Fibroblast of pulmonary artery (primary cell): ENCODE data around the gene FASTKD3.
A peak's percentile ranks its signal among the peaks of the same experiment; 100 is the strongest.

Experiments used
- DNase-seq: peaks from one replicate; pipeline ENCODE4 v3.0.0-alpha.2; 2010; ENCODE audit warnings: low read depth
- H3K4me3 ChIP-seq: replicated peaks from 2 replicates; pipeline ENCODE4 v1.5.1; 2011; ENCODE audit warnings: low read depth, mild to moderate bottlenecking, control low read depth, low read length, moderate library complexity
- CTCF ChIP-seq: IDR thresholded peaks from 2 replicates; pipeline ENCODE4 v1.5.1; 2011; ENCODE audit warnings: mild to moderate bottlenecking, control low read depth, low read length, inconsistent platforms; ENCODE audit errors: missing control alignments

Gene FASTKD3

GRCh38 chr5:7878381-7878873 is 9.6 kb upstream of the FASTKD3 start:
- no peak overlapping the region for H3K4me3 ChIP-seq
- no peak for TF ChIP-seq CTCF
- DNase-seq = peak; percentile 56

GRCh38 chr5:7877851-7878250 is 9.0 kb upstream of the FASTKD3 start:
- H3K4me3 ChIP-seq = no peak overlapping the region
- TF ChIP-seq CTCF = no peak
- peak; percentile 7 for DNase-seq

- peak; percentile 24 for DNase-seq
- no peak overlapping the region for H3K4me3 ChIP-seq
These were observed 8.0 kb upstream of the FASTKD3 start for GRCh38 chr5:7876867-7877266.

GRCh38 chr5:7875151-7875550 is 6.3 kb upstream of the FASTKD3 start:
- DNase-seq = no peak
- no peak for TF ChIP-seq CTCF
- H3K4me3 ChIP-seq = no peak overlapping the region

More at GRCh38 chr5:7876867-7877266, 8.0 kb upstream of the FASTKD3 start:
- no peak for TF ChIP-seq CTCF

GRCh38 chr5:7874639-7875038 is 5.8 kb upstream of the FASTKD3 start:
- no peak overlapping the region for H3K4me3 ChIP-seq
- DNase-seq = no peak
- no peak for TF ChIP-seq CTCF

- no peak for DNase-seq
- no peak for TF ChIP-seq CTCF
- H3K4me3 ChIP-seq = no peak overlapping the region
These were observed 4.4 kb upstream of the FASTKD3 start for GRCh38 chr5:7873216-7873615.

GRCh38 chr5:7872517-7873130 is 3.8 kb upstream of the FASTKD3 start:
- H3K4me3 ChIP-seq = no peak overlapping the region
- no peak for DNase-seq
- no peak for TF ChIP-seq CTCF
